OCI-LY7 (cell line): ENCODE measurements around the gene CFAP77. TPM values are rescaled to one million over a fixed set of nuclear protein-coding genes. Genes with fewer than 3 reads are reported as not detected.

Experiments used
- BruUV-seq: library from RNA; stranded (reverse); fragments of 400-500 nt; replicated peaks from 2 replicates; lab custom pipeline; 2021; lab: Mats Ljungman, UMichigan
- CTCF ChIA-PET: fragments of 300-600 bp; sonication (Branson Sonifier 250); formaldehyde crosslinking; loops from one replicate; lab custom pipeline; 2022; ENCODE audit warnings: antibody characterized with exemption; ENCODE audit not compliant: unreplicated experiment; lab: Charles Lee
- POLR2A ChIA-PET: fragments of 300-600 bp; sonication (Branson Sonifier 250); formaldehyde crosslinking; loops from one replicate; lab custom pipeline; 2022; ENCODE audit warnings: antibody characterized with exemption; lab: Charles Lee
- DNase-seq: peaks from one replicate; pipeline ENCODE4 v3.0.0-alpha.2; 2015; ENCODE audit warnings: low spot score
- H2AFZ ChIP-seq: fragments of 200-600 bp; sonication (generic), shearing (Covaris generic); 2 replicates; pipeline ENCODE4 v1.6.1; 2014; ENCODE audit warnings: mild to moderate bottlenecking, antibody characterized with exemption, low read length, moderate library complexity
- H3K27ac ChIP-seq: fragments of 200-600 bp; sonication (generic); 2 replicates; pipeline ENCODE4 v1.5.1; 2014; ENCODE audit warnings: mixed run types, low read depth, mild to moderate bottlenecking, moderate library complexity, low read length, inconsistent platforms; ENCODE audit not compliant: poor library complexity, severe bottlenecking
- H3K36me3 ChIP-seq: fragments of 200-600 bp; sonication (generic); 2 replicates; pipeline ENCODE4 v1.6.1; 2014; ENCODE audit warnings: mild to moderate bottlenecking, antibody characterized with exemption, low read length, moderate library complexity, mixed read lengths; ENCODE audit not compliant: insufficient read depth
- H3K4me1 ChIP-seq: fragments of 200-600 bp; sonication (generic); 2 replicates; pipeline ENCODE4 v1.5.1; 2014; ENCODE audit warnings: mild to moderate bottlenecking, low read length; ENCODE audit not compliant: insufficient read depth, poor library complexity, severe bottlenecking
- H3K4me2 ChIP-seq: fragments of 200-600 bp; sonication (generic); 2 replicates; pipeline ENCODE4 v1.6.1; 2014; ENCODE audit warnings: mild to moderate bottlenecking, low read length
- H3K4me3 ChIP-seq: fragments of 200-600 bp; sonication (generic); 2 replicates; pipeline ENCODE4 v1.5.1; 2014; ENCODE audit warnings: mild to moderate bottlenecking, low read depth, low read length; ENCODE audit not compliant: poor library complexity, severe bottlenecking
- H3K79me2 ChIP-seq: fragments of 200-600 bp; sonication (generic); 2 replicates; pipeline ENCODE4 v1.6.1; 2016; ENCODE audit warnings: low read depth, mild to moderate bottlenecking, low read length, moderate library complexity, mixed read lengths; ENCODE audit not compliant: insufficient read depth
- H3K9me2 ChIP-seq: fragments of 200-600 bp; sonication (generic); 2 replicates; pipeline ENCODE4 v1.6.1; 2016; ENCODE audit warnings: mild to moderate bottlenecking, low read length, mixed read lengths; ENCODE audit not compliant: insufficient read depth
- H3K9me3 ChIP-seq: fragments of 200-600 bp; sonication (generic); 2 replicates; pipeline ENCODE4 v1.6.1; 2014; ENCODE audit warnings: mild to moderate bottlenecking, mixed run types, low read length, mixed read lengths
- H4K20me1 ChIP-seq: fragments of 200-600 bp; sonication (generic); 2 replicates; pipeline ENCODE4 v1.6.1; 2014; ENCODE audit warnings: mild to moderate bottlenecking, antibody characterized with exemption, low read length, moderate library complexity, mixed read lengths; ENCODE audit not compliant: insufficient read depth
- CTCF ChIP-seq: fragments of 200-600 bp; sonication (generic); conservative IDR thresholded peaks from 2 replicates; pipeline ENCODE4 v1.5.1; 2014; ENCODE audit warnings: mild to moderate bottlenecking, antibody characterized with exemption, low read length, moderate library complexity, mixed read lengths
- EZH2phosphoT487 ChIP-seq: fragments of 200-600 bp; sonication (generic); IDR thresholded peaks from 2 replicates; pipeline ENCODE4 v1.6.1; 2018; ENCODE audit warnings: low read depth, borderline replicate concordance, mild to moderate bottlenecking, mixed run types, antibody characterized with exemption, low read length, moderate library complexity, mixed read lengths
- intact Hi-C: fragments of 100-400 bp; cut with micrococcal nuclease; formaldehyde crosslinking; loops from one replicate; pipeline ENCODE4 v1.10.0; 2022; ENCODE audit not compliant: unreplicated experiment
- total RNA-seq, 2 experiments: library from RNA; depleted of rRNA in 1 of 2; stranded (reverse); fragments of >200 nt in 1 of 2; shearing (Covaris generic) in 1 of 2; gene quantifications; 2 replicates each; pipeline ENCODE4 v1.2.3, GENCODE V29; 2014 to 2022

CFAP77 gene
- total RNA-seq, 2 experiments from 2014 or later: not detected

- Histone ChIP-seq H3K27ac (no peak overlapping the region), H3K79me2 (no peaks in the 10 kb centered on the region), H3K4me2 (no peak overlapping the region), H3K36me3 (no peaks in the 10 kb centered on the region), H3K9me3 (no peaks in the 10 kb centered on the region), H2AFZ (no peak overlapping the region), H3K4me1 (no peaks in the 10 kb centered on the region), H4K20me1 (no peaks in the 10 kb centered on the region), H3K9me2 (no peaks in the 10 kb centered on the region), H3K4me3 (no peak overlapping the region)
- DNase-seq: no peak
- TF ChIP-seq EZH2phosphoT487 (no peak), CTCF (no peak)
- ChIA-PET POLR2A (no interaction called here), CTCF (no interaction called here)
- intact Hi-C loops: no loop called here
- no TSS peak for BruUV-seq
Observed at GRCh38 chr9:132511191-132511999, 101.4 kb downstream of the CFAP77 start.

- DNase-seq: no peak
- Histone ChIP-seq H3K36me3 (no peaks in the 10 kb centered on the region), H3K79me2 (no peaks in the 10 kb centered on the region), H3K4me1 (no peaks in the 10 kb centered on the region), H3K9me2 (no peaks in the 10 kb centered on the region), H3K27ac (no peak overlapping the region), H3K9me3 (no peaks in the 10 kb centered on the region), H2AFZ (no peak overlapping the region), H3K4me3 (no peak overlapping the region), H4K20me1 (no peaks in the 10 kb centered on the region), H3K4me2 (no peak overlapping the region)
- no TSS peak for BruUV-seq
- TF ChIP-seq CTCF: no peak
- CTCF ChIA-PET: no interaction called here
- intact Hi-C loops: no loop called here
- POLR2A ChIA-PET: no interaction called here
Observed at GRCh38 chr9:132513416-132513815, 103.4 kb downstream of the CFAP77 start.

GRCh38 chr9:132514011-132514744 lies 104.2 kb downstream of the CFAP77 start:
- no peak for DNase-seq
- Histone ChIP-seq H2AFZ (no peak overlapping the region), H4K20me1 (no peaks in the 10 kb centered on the region), H3K9me3 (no peaks in the 10 kb centered on the region), H3K36me3 (no peaks in the 10 kb centered on the region), H3K9me2 (no peaks in the 10 kb centered on the region), H3K79me2 (no peaks in the 10 kb centered on the region), H3K4me2 (no peak overlapping the region), H3K4me3 (no peak overlapping the region), H3K4me1 (no peaks in the 10 kb centered on the region), H3K27ac (no peak overlapping the region)
- POLR2A ChIA-PET: no interaction called here
- CTCF ChIA-PET: no interaction called here
- TF ChIP-seq EZH2phosphoT487: no peak
- intact Hi-C loops: no loop called here
- no TSS peak for BruUV-seq
